ENCODE measurements around the gene CHST11.

The CHST11 gene

DNA sequence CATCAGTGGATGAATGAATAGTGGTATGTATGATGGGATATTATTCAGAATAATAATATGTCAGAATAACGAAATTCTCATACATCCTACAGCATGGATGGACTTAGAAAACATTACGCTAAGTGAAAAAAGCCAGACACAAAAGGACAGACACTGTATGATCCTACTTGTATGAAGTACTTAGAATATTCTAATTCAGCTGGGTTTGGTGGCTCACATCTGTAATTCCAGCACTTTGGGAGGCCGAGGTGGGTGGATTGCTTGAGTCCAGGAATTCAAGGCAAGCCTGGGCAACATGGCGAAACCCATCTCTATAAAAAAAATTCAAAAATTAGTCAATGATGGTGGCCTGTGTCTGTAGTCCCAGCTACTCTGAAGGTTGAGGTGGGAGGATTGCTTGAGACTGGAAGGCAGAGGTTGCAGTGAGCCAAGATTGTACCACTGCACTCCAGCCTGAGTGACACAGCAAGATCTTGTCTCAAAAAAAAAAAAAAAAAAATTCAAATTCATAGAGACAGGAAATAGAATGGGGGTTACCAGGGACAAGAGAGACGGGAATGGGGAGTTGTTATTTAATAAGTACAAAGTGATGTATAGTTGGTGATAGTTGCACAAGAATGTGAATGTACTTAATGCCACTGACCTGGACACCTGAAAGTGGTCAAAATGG is 132.3 kb downstream of the CHST11 start:
- DNase-seq (ENCODE audit: low read depth), result no peak
- no peak overlapping the region for H3K4me3 ChIP-seq (ENCODE audit: low read length)
- no peak for TF ChIP-seq CTCF (conservative IDR thresholded peaks at IDR 0.05; ENCODE audit: low read length)

- TF ChIP-seq CTCF (conservative IDR thresholded peaks at IDR 0.05; ENCODE audit: low read length), result no peak
- DNase-seq (ENCODE audit: low read depth), result no peak
Measured at GRCh38 chr12:104590022-104590421, 133.3 kb downstream of the CHST11 start.

DNA sequence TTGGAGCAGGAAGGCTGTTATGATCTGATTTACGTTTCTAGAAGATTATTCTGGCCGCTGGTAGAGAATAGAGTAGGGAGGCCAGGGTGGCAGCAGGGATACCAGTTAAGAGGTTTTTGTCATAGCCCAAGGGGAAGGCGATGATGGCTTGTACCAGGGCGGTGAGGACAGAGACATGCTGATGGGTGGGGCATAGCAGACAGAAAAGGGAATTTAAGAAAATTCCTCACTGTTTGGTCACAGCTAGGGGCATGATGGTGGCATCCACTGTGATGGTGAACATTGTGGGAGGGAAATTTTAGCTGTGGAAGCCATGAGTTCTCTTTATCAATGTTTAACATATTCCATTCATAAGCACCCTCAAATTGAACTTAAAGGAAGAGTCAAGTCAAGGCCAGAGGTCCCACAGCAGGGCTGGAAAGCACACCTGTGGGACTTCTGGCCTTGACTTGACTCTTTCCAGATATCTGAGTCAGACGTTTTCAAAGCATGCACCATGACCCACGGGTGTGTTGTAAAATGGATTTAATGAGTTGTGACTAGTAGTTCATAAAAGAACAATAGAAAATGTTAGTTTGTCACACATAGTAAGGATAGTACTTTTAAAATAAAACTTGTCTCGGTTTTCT is 134.6 kb downstream of the CHST11 start:
- no peak for TF ChIP-seq CTCF (conservative IDR thresholded peaks at IDR 0.05; ENCODE audit: low read length)
- H3K4me3 ChIP-seq (ENCODE audit: low read length), result no peak overlapping the region
- no peak for DNase-seq (ENCODE audit: low read depth)

More at GRCh38 chr12:104590022-104590421, 133.3 kb downstream of the CHST11 start:
- H3K4me3 ChIP-seq (ENCODE audit: low read length), result no peak overlapping the region

DNA sequence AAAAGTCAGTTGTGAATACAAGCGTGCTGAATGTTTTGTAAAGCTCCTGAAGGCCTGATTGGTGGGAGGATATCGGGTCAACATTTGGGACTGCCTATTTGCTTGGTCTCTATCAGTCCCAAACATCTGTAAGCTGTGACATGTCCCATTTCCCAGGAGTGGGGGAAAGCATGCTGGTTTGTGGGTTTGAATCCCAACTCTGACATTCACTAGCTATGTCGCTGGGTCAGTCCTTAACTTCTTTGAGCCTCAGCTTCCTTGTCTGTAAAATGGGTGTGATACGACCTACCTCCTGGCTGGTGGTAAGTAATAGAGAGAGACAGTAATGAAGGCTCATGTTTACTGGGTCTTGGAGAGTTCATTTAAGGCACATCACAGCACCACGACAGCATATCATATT is 136.7 kb downstream of the CHST11 start:
- no peak for TF ChIP-seq CTCF (conservative IDR thresholded peaks at IDR 0.05; ENCODE audit: low read length)
- no peak for DNase-seq (ENCODE audit: low read depth)
- no peak overlapping the region for H3K4me3 ChIP-seq (ENCODE audit: low read length)

DNA sequence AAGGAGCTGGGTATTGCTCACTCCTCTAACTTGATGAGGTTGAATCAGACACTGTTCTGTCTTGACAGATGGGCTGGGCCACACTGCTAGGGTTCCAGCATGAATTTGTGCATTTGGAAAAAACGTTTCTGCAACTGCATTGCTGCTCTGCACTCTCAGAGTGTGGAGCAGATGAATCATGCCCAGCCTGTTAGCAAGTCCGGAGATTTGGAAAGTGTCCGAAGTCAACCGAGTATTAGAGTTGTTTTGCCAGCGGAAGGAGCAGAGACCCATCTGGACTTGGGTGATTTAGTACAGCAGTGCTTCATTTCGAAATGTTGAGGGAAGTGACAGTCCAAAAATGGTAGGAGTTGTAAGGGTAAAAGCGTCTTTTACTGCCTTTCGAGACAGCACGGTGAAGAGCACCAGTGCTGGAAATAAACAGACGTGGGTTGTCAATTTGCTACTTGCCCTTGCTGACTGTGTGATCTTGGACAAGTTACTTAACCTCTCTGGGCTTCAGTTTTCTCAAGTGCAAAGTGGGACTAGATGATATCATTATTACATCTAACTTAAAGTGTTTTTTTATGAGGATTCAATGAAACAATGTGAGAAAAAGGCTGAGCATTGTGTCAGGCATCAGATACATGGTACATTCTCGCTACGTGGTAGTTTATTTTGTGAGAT is 139.5 kb downstream of the CHST11 start:
- peak overlapping the region; percentile 29; the same call in 1 of the 2 replicates for H3K4me3 ChIP-seq (ENCODE audit: low read length)
- no peak for TF ChIP-seq CTCF (conservative IDR thresholded peaks at IDR 0.05; ENCODE audit: low read length)
- peak; percentile 97 for DNase-seq (ENCODE audit: low read depth)

- no peak for TF ChIP-seq CTCF (conservative IDR thresholded peaks at IDR 0.05; ENCODE audit: low read length)
- H3K4me3 ChIP-seq (ENCODE audit: low read length), result no peak overlapping the region
- DNase-seq (ENCODE audit: low read depth), result no peak
Measured at GRCh38 chr12:104596898-104597843, 140.4 kb downstream of the CHST11 start.

All from AG10803 (cell line).